ENCODE results near the gene CLIC4.
"Not testable (repeated sequence)": the region's sequence is repeated elsewhere in the genome, so short reads cannot be mapped to it uniquely, and the experiment has no call there.

Gene CLIC4

GRCh38 chr1:24728982-24729381 is 16.3 kb upstream of the CLIC4 start:
- no peaks in the 10 kb centered on the region for H3F3A ChIP-seq (ENCODE audit: low read depth)
- H3K27me3 ChIP-seq (ENCODE audit: insufficient read depth, low read length, poor library complexity, severe bottlenecking) = no peaks in the 10 kb centered on the region
- no peak overlapping the region for H3K4me2 ChIP-seq (ENCODE audit: low read depth, low read length, poor library complexity, severe bottlenecking)
- H4K20me1 ChIP-seq (ENCODE audit: insufficient read depth, low read length, poor library complexity, severe bottlenecking) = no peaks in the 10 kb centered on the region
- no peak overlapping the region for H3K9ac ChIP-seq (ENCODE audit: low read depth, low read length, poor library complexity, severe bottlenecking)
- H2AFZ ChIP-seq (ENCODE audit: low read length) = no peak overlapping the region
- TF ChIP-seq CTCF (conservative IDR thresholded peaks at IDR 0.05; ENCODE audit: low read length) (no peak), EZH2phosphoT487 (IDR thresholded peaks at IDR 0.05; ENCODE audit: borderline replicate concordance) (no peak)
- no peak overlapping the region for H3K4me3 ChIP-seq (ENCODE audit: low read length, poor library complexity, severe bottlenecking)
- H3K36me3 ChIP-seq (ENCODE audit: insufficient read depth, low read length) = no peaks in the 10 kb centered on the region
- no peaks in the 10 kb centered on the region for H3K4me1 ChIP-seq (ENCODE audit: insufficient read depth, low read length, poor library complexity, severe bottlenecking)
- H3K79me2 ChIP-seq (ENCODE audit: insufficient read depth, low read length) = no peaks in the 10 kb centered on the region
- no peaks in the 10 kb centered on the region for H3K9me3 ChIP-seq (ENCODE audit: insufficient read depth, low read depth, low read length)
- H3K9me2 ChIP-seq (replicated peaks; ENCODE audit: low read depth, low read length) = no peaks in the 10 kb centered on the region

GRCh38 chr1:24732186-24732885 is 12.9 kb upstream of the CLIC4 start:
- H3K4me2 ChIP-seq (ENCODE audit: low read depth, low read length, poor library complexity, severe bottlenecking) = no peak overlapping the region
- no peaks in the 10 kb centered on the region for H3K9me3 ChIP-seq (ENCODE audit: insufficient read depth, low read depth, low read length)
- H4K20me1 ChIP-seq (ENCODE audit: insufficient read depth, low read length, poor library complexity, severe bottlenecking) = no peaks in the 10 kb centered on the region
- H3K4me3 ChIP-seq (ENCODE audit: low read length, poor library complexity, severe bottlenecking) = no peak overlapping the region
- no peaks in the 10 kb centered on the region for H3F3A ChIP-seq (ENCODE audit: low read depth)
- H3K4me1 ChIP-seq (ENCODE audit: insufficient read depth, low read length, poor library complexity, severe bottlenecking) = peaks cover 4% of the 10 kb centered on the region
- no peak for TF ChIP-seq CTCF (conservative IDR thresholded peaks at IDR 0.05; ENCODE audit: low read length)
- TF ChIP-seq EZH2phosphoT487 (IDR thresholded peaks at IDR 0.05; ENCODE audit: borderline replicate concordance) = no peak
- H3K27me3 ChIP-seq (ENCODE audit: insufficient read depth, low read length, poor library complexity, severe bottlenecking) = no peaks in the 10 kb centered on the region
- no peaks in the 10 kb centered on the region for H3K9me2 ChIP-seq (replicated peaks; ENCODE audit: low read depth, low read length)
- no peaks in the 10 kb centered on the region for H3K79me2 ChIP-seq (ENCODE audit: insufficient read depth, low read length)
- H3K9ac ChIP-seq (ENCODE audit: low read depth, low read length, poor library complexity, severe bottlenecking) = no peak overlapping the region
- H2AFZ ChIP-seq (ENCODE audit: low read length) = no peak overlapping the region
- no peaks in the 10 kb centered on the region for H3K36me3 ChIP-seq (ENCODE audit: insufficient read depth, low read length)

GRCh38 chr1:24733342-24733741 is 11.9 kb upstream of the CLIC4 start:
- H4K20me1 ChIP-seq (ENCODE audit: insufficient read depth, low read length, poor library complexity, severe bottlenecking); H3K79me2 ChIP-seq (ENCODE audit: insufficient read depth, low read length); H3K9me2 ChIP-seq (replicated peaks; ENCODE audit: low read depth, low read length); H3K9ac ChIP-seq (ENCODE audit: low read depth, low read length, poor library complexity, severe bottlenecking); H3K27me3 ChIP-seq (ENCODE audit: insufficient read depth, low read length, poor library complexity, severe bottlenecking); H3K4me2 ChIP-seq (ENCODE audit: low read depth, low read length, poor library complexity, severe bottlenecking); H3K9me3 ChIP-seq (ENCODE audit: insufficient read depth, low read depth, low read length); H3F3A ChIP-seq (ENCODE audit: low read depth); H3K36me3 ChIP-seq (ENCODE audit: insufficient read depth, low read length); H2AFZ ChIP-seq (ENCODE audit: low read length); H3K4me1 ChIP-seq (ENCODE audit: insufficient read depth, low read length, poor library complexity, severe bottlenecking); H3K4me3 ChIP-seq (ENCODE audit: low read length, poor library complexity, severe bottlenecking): not testable (repeated sequence)

- H3K9me2 ChIP-seq (replicated peaks; ENCODE audit: low read depth, low read length) = no peaks in the 10 kb centered on the region
- no peak overlapping the region for H3K4me3 ChIP-seq (ENCODE audit: low read length, poor library complexity, severe bottlenecking)
- no peaks in the 10 kb centered on the region for H3K79me2 ChIP-seq (ENCODE audit: insufficient read depth, low read length)
- peaks cover 4% of the 10 kb centered on the region for H3K4me1 ChIP-seq (ENCODE audit: insufficient read depth, low read length, poor library complexity, severe bottlenecking)
- H3K4me2 ChIP-seq (ENCODE audit: low read depth, low read length, poor library complexity, severe bottlenecking) = no peak overlapping the region
- H3F3A ChIP-seq (ENCODE audit: low read depth) = no peaks in the 10 kb centered on the region
- H3K27me3 ChIP-seq (ENCODE audit: insufficient read depth, low read length, poor library complexity, severe bottlenecking) = no peaks in the 10 kb centered on the region
- H4K20me1 ChIP-seq (ENCODE audit: insufficient read depth, low read length, poor library complexity, severe bottlenecking) = no peaks in the 10 kb centered on the region
- no peak for TF ChIP-seq CTCF (conservative IDR thresholded peaks at IDR 0.05; ENCODE audit: low read length)
- H3K36me3 ChIP-seq (ENCODE audit: insufficient read depth, low read length) = no peaks in the 10 kb centered on the region
- no peaks in the 10 kb centered on the region for H3K9me3 ChIP-seq (ENCODE audit: insufficient read depth, low read depth, low read length)
- H3K9ac ChIP-seq (ENCODE audit: low read depth, low read length, poor library complexity, severe bottlenecking) = no peak overlapping the region
- H2AFZ ChIP-seq (ENCODE audit: low read length) = peak overlapping the region; percentile 59
These were observed 10.1 kb upstream of the CLIC4 start for GRCh38 chr1:24735156-24735508.
